Measurements from ENCODE around the gene CABLES2. TPM values are rescaled to one million over a fixed set of nuclear protein-coding genes. Genes with fewer than 3 reads are reported as not detected.

Gene CABLES2
- total and polyA plus RNA-seq, 4 donors = 0.92 to 3.2 (median 2.0) TPM

- no peaks in the 10 kb centered on the region for H3K9me3 ChIP-seq (ENCODE audit: control insufficient read depth in 4 of 4, low read length in 3 of 4)
- H3K4me3 ChIP-seq (ENCODE audit: low read depth in 1 of 3, low read length in 3 of 3) = no peak overlapping the region
- H3K4me1 ChIP-seq (ENCODE audit: control insufficient read depth in 4 of 4, insufficient read depth in 4 of 4, low read length in 3 of 4) = peaks cover 3 to 25% (median 19%) of the 10 kb centered on the region in 4 donors
- WGBS = 86% methylated on average over 12 of the region's 12 CpGs
- H3K27me3 ChIP-seq (ENCODE audit: control insufficient read depth in 4 of 4, insufficient read depth in 4 of 4, low read length in 3 of 4) = no peaks in the 10 kb centered on the region
- peaks cover 0 to 15% (median 4%) of the 10 kb centered on the region in 4 donors for H3K36me3 ChIP-seq (ENCODE audit: control insufficient read depth in 4 of 4, insufficient read depth in 3 of 4, low read depth in 1 of 4, low read length in 3 of 4)
- no peak for DNase-seq (ENCODE audit: low spot score)
- H3K9ac ChIP-seq (ENCODE audit: low read depth in 1 of 2, low read length in 2 of 2) = no peak overlapping the region
- TF ChIP-seq TAF1 (conservative IDR thresholded peaks at IDR 0.05) (no peak), FOXA1 (IDR thresholded peaks at IDR 0.05) (no peak), YY1 (IDR thresholded peaks at IDR 0.05) (no peak), ATF3 (IDR thresholded peaks at IDR 0.05) (no peak), MAX (IDR thresholded peaks at IDR 0.05) (no peak), HNF4G (IDR thresholded peaks at IDR 0.05) (no peak), HNF4A (conservative IDR thresholded peaks at IDR 0.05) (no peak), GABPA (IDR thresholded peaks at IDR 0.05 in 1 of 2, conservative IDR thresholded peaks at IDR 0.05 in 1 of 2) (no peak), CTCF (IDR thresholded peaks at IDR 0.05; ENCODE audit: low read depth, low read length, missing input control) (no peak), NR2F2 (IDR thresholded peaks at IDR 0.05) (no peak), FOXA2 (IDR thresholded peaks at IDR 0.05) (no peak), ZBTB33 (IDR thresholded peaks at IDR 0.05) (no peak), RXRA (IDR thresholded peaks at IDR 0.05) (no peak), EGR1 (IDR thresholded peaks at IDR 0.05; ENCODE audit: low read depth in 2 of 2) (no peak), JUND (IDR thresholded peaks at IDR 0.05) (no peak)
- no peak overlapping the region for H3K27ac ChIP-seq (ENCODE audit: low read depth in 1 of 2, low read length in 2 of 2)
Observed at GRCh38 chr20:62393335-62393665, 13.8 kb downstream of the CABLES2 start.

- no peak overlapping the region for H3K4me3 ChIP-seq (ENCODE audit: low read depth in 1 of 3, low read length in 3 of 3)
- no peaks in the 10 kb centered on the region for H3K27me3 ChIP-seq (ENCODE audit: control insufficient read depth in 4 of 4, insufficient read depth in 4 of 4, low read length in 3 of 4)
- 94% methylated on average over 21 of the region's 21 CpGs for WGBS
- H3K9ac ChIP-seq (ENCODE audit: low read depth in 1 of 2, low read length in 2 of 2) = no peak overlapping the region
- no peak overlapping the region for H3K27ac ChIP-seq (ENCODE audit: low read depth in 1 of 2, low read length in 2 of 2)
- no peaks in the 10 kb centered on the region for H3K9me3 ChIP-seq (ENCODE audit: control insufficient read depth in 4 of 4, low read length in 3 of 4)
- peaks cover 0 to 15% (median 4%) of the 10 kb centered on the region in 4 donors for H3K36me3 ChIP-seq (ENCODE audit: control insufficient read depth in 4 of 4, insufficient read depth in 3 of 4, low read depth in 1 of 4, low read length in 3 of 4)
- DNase-seq (ENCODE audit: low spot score) = no peak
- no peak for TF ChIP-seq FOXA2 (IDR thresholded peaks at IDR 0.05)
- no peak for TF ChIP-seq YY1 (IDR thresholded peaks at IDR 0.05)
- TF ChIP-seq ATF3 (IDR thresholded peaks at IDR 0.05) = no peak
- TF ChIP-seq FOXA1 (IDR thresholded peaks at IDR 0.05) = no peak
- no peak for TF ChIP-seq ZBTB33 (IDR thresholded peaks at IDR 0.05)
- no peak for TF ChIP-seq EGR1 (IDR thresholded peaks at IDR 0.05; ENCODE audit: low read depth in 2 of 2)
- no peak for TF ChIP-seq CTCF (IDR thresholded peaks at IDR 0.05; ENCODE audit: low read depth, low read length, missing input control)
- no peak for TF ChIP-seq TAF1 (conservative IDR thresholded peaks at IDR 0.05)
- TF ChIP-seq NR2F2 (IDR thresholded peaks at IDR 0.05) = no peak
- H3K4me1 ChIP-seq (ENCODE audit: control insufficient read depth in 4 of 4, insufficient read depth in 4 of 4, low read length in 3 of 4) = peaks cover 8 to 30% (median 24%) of the 10 kb centered on the region in 4 donors
Observed at GRCh38 chr20:62392621-62393334, 14.3 kb downstream of the CABLES2 start.

All from liver (tissue), 9 donors.